HL-60/S4 (cell line): ENCODE results near the gene PAK1IP1.
"Not testable (repeated sequence)": the region's sequence is repeated elsewhere in the genome, so short reads cannot be mapped to it uniquely, and the experiment has no call there.

Experiments used
- in situ Hi-C: fragments of 300-500 bp; cut with MboI; formaldehyde crosslinking; loops from 2 replicates; pipeline ENCODE4 v1.14.3; 2022; ENCODE audit warnings: low sequenced_read_pairs

PAK1IP1 gene, protein sequence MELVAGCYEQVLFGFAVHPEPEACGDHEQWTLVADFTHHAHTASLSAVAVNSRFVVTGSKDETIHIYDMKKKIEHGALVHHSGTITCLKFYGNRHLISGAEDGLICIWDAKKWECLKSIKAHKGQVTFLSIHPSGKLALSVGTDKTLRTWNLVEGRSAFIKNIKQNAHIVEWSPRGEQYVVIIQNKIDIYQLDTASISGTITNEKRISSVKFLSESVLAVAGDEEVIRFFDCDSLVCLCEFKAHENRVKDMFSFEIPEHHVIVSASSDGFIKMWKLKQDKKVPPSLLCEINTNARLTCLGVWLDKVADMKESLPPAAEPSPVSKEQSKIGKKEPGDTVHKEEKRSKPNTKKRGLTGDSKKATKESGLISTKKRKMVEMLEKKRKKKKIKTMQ

DNA sequence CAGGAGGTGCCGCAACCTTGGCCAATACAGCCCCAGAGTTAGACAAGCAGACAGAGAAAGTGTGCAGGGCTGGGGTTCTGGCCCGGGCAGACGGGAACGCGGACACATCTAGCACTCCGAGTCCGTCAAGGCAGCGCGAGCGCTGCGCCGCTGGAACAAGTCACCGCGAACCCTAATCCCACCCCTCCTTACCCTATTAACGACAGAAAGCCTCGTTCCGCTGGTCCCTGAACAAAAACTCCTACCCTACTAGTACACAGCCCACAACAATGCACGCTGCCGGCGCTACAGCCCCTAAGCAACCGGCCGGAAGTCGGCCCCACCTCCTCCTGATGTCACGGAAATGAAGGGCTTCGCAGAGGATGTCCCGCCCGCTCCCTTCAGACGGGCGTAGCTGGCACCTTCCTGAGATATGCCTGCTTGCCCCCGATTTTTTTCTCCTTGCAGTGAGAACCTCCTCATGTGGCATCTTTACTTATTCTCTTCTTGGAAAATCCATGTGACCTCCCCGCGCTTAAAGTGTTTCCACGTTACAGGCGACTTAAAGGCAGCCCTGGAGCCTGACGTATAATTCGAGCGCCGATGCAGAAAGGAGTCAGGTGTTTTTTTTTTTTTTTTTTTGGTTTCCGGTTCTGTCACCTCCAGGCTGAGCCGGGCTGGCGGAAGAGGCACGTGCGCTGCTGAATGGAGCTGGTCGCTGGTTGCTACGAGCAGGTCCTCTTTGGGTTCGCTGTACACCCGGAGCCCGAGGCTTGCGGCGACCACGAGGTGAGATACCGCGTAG lies at the start of gene PAK1IP1, which contains the start of gene C6orf52:
Gene PAK1IP1, plus strand, starts transcription at position 671 of the 784 bp plus-strand sequence. Its CDS starts 14 bp downstream, at position 685.
Gene C6orf52, minus strand, starts transcription at position 315 of the 784 bp plus-strand sequence. CDS start 7,066 bp downstream, outside the sequence.
- in situ Hi-C loops = loop anchor here (10.0 kb wide), 1 partner anchor 160 kb away; no protein-coding TSS in a partner anchor

DNA sequence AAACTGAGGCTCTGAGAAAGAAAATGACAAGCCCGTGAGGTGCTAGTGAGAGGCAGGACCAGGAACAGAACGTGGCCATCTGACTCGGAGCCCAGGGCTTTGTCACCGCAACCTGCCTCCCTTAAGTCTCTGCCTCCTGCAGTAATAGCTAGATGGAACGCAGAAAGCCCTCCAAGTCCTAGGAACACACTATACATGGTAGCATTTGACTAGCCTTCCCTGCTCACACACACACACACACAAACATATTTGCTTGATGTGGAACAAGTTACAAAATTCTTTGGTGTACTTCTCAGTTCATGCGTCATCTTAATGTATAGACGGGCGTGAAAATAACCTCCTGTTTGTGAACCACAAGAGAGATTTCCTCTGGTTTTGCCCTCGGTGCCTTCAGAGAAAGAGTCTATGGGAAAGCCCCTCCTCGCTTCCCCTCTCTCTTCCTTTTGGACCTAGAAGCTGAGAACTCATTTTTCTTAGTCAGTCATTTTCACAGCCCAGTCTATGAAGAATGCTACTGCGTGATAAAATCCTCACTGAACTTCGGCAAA lies 39.2 kb upstream of the PAK1IP1 start:
- in situ Hi-C loops = no loop called here

DNA sequence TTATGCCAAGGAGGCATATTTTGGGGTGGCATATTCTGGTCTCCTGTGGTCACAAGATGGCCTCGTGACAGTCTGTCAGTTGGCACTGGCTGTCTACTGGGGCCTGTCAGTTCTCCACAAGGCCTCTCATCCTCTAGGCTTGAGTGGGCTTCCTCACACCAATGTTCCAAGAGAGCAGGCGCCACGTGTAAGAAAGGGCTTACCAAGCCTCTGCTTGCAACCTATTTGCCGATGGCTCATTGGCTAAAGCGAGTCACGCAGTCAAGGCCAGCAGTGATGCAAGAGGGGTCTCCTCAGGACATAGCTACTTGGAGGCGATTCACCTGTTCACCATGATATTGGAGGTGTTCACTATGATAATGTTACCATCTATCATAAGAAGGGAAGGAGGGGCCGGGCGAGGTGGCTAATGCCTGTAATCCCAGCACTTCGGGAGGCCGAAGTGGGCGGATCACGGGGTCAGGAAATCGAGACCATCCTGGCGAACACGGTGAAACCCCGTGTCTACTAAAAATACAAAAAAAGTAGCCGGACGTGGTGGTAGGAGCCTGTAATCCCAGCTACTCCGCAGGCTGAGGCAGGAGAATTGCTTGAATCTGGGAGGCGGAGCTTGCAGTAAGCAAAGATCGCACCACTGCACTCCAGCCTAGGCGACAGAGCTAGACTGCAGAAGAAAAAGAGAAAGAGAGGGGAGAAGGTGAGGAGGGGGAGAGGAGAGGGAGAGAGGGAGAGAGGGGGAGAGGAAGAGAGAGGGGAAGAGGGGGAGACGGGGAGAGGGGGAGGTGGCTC lies 35.7 kb upstream of the PAK1IP1 start:
- in situ Hi-C loops = no loop called here

DNA sequence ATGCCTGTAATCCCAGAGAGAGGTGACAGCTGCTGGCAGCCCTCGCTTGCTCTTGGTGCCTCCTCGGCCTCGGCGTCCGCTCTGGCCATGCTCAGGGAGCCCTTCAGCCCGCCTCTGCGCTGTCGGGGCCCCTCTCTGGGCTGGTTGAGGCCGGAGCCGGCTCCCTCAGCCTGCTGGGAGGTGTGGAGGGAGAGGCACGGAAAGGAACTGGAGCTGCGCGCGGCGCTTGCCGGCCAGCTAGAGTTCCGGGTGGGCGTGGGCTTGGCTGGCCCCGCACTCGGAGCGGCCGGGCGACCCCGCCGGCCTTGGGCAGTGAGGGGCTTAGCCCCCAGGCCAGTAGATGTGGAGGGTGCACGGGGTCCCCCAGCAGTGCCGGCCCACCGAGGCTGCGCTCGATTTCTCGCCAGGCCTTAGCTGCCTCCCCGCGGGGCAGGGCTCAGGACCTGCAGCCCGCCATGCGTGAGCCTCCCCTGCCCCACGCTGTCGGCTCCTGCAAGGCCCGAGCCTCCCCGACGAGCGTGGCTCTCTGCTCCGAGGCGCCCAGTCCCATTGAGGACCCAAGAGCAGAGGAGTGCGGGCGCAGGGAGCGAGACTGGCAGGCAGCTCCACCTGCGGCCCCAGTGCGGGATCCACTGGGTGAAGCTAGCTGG lies 34.9 kb upstream of the PAK1IP1 start:
- in situ Hi-C loops = no loop called here

DNA sequence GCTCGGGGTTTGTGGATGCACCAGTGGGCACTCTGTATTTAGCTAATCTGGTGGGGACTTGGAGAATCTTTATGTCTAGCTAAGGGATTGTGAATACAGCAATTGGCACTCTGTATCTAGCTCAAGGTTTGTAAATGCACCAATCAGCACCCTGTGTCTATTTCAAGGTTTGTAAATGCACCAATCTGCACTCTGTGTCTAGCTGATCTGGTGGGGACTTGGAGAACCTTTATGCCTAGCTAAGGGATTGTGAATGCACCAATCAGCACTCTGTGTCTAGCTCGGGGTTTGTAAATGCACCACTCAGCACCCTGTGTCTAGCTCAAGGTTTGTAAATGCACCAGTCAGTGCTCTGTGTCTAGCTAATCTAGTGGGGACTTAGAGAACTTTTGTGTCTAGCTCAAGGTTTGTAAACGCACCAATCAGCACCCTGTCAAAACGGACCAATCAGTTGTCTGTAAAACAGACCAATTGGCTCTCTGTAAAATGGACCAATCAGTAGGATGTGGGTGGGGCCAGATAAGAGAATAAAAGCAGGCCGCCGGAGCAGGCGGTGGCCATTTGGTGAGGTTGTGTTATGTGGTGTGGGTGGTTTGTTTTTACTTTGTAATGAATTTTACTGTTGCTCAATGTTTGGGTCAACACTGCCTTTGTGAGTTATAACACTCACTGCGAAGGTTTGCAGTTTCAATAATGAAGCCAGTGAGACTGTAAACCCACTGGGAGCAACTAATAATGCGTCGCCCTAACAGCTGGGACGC lies 34.2 kb upstream of the PAK1IP1 start:
- in situ Hi-C loops = not testable (repeated sequence)

DNA sequence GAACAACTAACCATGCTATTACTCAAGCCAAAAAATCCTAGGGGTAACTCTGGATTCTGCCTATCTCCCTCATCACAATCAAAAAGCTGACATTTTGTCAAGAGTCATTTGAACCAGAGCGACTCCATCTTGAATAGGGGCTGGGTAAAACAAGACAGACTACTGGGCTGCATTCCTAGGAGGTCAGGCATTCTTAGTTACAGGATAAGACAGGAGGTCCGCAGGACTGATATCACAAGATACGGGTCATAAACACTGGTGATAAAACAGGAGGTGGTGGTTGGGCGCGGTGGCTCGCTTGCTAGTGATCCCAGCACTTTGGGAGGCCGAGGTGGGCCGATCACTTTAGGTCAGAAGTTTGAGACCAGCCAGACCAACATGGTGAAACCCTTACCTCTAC lies 32.6 kb upstream of the PAK1IP1 start:
- in situ Hi-C loops = no loop called here

DNA sequence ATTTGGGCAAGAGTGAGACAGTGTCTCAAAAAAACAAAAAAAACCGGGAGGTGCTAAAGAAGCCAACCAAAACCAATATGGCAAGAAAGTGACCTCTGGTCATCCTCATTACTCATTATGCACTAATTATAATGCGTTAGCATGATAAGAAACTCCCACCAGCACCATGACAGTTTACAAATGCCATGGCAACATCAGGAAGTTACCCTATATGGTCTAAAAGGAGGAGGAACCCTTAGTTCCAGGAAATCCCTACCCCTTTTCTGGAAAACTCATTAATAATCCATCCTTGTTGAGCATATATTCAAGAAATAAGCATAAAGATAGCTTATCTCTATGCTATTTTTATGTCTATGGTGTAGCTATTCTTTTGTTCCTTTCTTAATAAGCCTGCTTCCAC lies 32.0 kb upstream of the PAK1IP1 start:
- in situ Hi-C loops = no loop called here

DNA sequence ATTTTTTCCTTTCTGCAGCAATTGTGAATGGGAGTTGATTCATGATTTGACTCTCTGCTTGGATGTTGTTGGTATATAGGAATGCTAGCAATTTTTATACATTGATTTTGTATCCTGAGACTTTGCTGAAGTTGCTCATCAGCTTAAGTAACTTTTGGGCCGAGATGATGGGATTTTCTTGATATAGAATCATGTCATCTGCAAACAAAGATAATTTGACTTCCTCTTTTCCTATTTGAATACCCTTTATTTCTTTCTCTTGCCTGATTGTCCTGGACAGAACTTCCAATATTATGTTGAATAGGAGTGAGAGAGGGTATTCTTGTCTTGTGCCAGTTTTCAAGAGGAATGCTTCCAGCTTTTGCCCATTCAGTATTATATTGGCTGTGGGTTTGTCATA lies 29.2 kb upstream of the PAK1IP1 start:
- in situ Hi-C loops = not testable (repeated sequence)

DNA sequence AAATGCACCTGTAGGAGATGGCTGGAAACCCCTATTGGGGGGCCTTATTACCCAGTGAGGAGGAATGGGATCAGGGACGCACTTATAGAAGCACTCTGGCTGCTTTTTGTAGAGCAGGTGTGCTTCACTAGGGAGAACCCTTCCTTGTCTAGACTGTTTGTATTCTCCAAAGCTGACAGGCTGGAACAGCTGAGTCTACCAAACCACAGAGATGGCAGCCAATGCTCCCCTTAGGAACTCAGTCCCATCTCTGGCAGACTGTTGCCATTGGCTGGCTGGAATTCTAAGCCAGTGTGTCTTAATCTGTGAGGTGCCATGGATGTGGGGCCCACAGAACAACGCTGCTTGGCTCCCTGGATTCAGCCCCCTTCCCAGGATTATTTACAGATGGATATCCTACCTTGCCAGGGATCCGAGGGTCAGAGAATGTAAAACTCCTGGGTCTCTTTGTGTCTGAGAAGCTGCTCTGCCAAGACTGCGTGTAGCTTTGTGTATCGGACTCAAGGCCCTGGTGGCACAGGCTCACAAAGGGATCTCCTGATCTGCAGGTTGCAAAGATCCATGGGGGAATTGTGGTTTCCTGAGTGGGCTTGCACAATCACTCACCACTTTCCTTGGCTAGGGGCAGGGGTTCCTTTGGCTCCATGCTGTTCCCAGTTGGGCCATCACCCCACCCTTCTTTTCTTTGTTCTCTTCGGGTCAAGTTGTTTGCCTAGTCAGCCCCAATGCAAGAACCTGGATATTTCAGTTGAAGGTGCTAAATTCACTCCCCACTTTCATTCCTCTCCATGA lies 26.4 kb upstream of the PAK1IP1 start:
- in situ Hi-C loops = no loop called here

DNA sequence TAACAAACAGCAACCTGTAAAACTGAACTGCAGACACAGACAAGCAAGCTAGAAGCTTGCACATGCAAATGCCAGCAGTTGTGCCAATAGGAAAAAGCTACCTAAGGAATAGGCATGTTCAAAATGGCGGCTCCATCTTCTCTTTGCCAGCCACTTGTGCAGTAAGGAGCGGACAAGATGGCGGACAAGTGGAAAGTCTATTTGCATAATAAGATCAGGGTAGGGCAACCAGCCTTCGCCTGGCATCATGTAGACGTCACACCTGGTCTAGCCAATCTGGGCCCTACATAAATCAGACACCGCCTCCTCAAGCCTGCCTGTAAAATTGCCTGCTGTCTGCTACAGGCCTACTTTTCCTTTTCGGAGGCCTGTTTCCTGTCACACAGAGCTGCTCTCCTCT lies 18.4 kb upstream of the PAK1IP1 start:
- in situ Hi-C loops = no loop called here

DNA sequence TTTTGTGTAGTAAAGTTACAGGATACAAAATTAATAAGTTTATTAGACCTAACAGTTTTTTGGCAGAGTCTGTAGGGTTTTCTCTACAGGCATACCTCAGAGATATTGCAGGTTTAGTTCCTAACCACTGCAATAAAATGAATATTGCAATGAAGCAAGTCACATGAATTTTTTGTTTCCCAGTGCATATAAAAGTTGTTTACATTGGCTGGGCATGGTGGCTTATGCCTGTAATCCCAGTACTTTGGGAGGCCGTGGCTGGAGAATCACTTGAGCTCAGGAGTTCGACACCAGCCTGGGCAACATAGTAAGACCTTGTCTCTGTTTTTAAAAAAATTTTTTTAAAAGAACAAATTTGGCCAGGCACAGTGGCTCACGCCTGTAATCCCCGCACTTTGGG lies 16.3 kb upstream of the PAK1IP1 start:
- in situ Hi-C loops = no loop called here

DNA sequence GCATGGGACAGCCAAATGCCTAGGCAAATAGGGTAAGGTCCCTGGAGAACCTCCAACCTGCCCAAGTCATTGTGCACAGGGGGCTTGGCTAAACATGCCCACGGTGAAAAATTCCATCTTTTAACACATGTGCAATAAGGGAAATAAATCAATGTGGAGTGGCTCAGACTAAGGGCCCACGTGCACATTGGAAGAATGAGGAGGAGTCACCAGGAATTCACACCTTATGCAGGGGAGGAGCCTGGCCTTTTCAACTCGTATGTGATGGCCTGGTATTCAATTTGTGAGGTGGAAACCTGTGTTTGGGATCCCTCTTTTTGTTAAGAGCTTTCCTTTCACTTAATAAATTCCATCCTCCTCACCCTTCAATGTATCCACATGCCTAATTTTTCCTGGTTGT lies 13.0 kb upstream of the PAK1IP1 start:
- in situ Hi-C loops = no loop called here

DNA sequence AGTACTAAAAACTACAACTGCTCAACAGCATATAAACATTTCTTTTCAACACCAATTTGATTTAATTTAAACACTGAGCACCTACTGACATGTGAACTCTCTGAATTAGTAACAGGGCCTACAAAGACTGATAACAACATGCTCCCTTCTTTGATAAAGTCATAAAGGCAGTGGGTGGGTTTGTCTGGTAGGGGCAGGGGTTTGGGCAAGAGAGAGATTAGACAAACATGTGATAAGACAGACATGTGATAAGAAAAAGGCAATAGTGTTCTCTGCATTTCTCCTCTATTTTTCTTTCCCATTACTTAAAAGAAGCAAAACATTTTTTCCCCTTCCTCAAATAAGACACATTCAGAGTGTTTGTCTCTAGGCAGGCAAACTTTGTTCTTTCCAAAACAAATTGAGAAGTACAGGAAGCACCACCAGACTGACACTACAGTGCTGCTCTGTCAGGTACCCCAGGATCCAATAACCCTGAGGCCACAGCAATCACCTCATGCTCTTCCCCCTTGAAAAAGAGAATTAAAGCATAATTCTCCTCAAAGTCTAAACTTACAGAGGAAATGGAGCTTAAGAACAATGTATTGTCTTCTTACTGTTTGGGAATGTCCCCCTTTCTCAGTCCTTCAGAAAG lies 12.3 kb upstream of the PAK1IP1 start:
- in situ Hi-C loops = no loop called here

DNA sequence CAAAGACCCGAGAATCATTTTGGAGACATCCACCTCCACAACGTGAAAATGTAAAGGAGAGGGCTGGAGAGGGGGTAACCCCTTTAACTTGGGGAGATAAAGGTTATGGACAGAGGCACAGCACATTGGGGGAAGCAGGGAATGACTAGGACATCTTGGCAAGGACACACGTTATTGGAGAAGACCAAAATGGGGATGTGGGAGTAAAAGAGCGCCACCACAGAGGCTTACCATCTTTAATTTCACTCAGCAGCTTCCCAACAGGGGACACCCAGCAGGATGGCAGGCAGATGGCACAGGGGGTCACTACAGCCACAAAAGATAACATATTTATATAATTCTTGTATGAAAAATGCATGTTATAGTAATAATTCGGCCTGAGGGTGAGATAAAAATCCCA lies 10.2 kb upstream of the PAK1IP1 start:
- in situ Hi-C loops = no loop called here

DNA sequence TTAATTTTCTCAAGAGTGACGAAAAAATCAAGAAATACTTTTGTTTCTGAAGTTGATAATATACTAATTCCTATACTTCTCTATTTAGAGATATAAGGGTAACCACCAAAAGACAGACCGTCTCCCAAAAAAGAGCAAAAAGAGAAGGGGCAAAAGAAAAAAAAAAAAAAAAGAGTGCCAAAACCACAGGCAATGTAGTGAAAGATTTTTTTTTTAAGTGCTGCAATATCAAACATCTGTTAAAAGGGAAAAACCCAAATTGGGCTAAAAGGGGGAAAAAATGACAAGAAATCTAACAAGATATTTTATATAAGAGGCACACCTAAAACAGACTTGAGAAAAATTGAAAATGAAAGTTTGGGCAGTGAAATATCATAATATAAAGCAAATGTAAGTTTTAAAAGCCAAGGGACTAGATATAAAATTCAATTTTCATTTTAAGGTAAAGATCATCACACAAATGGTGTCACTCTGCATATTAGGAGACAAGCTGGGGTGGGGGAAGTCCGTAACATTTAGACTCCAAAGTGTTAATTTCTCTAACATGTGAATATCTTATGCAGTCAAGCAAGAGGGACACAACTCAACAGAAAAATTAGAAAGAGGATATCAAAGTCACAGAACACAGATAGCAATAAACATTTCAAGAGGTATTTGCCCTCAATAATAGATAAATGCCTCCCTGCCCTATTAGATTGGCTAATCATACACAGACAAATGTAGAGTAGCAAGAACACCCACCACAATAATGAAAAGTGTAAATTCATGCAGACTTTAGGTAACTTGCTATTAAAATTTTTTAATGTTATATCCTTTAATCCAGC lies 9.5 kb upstream of the PAK1IP1 start:
- in situ Hi-C loops = no loop called here

DNA sequence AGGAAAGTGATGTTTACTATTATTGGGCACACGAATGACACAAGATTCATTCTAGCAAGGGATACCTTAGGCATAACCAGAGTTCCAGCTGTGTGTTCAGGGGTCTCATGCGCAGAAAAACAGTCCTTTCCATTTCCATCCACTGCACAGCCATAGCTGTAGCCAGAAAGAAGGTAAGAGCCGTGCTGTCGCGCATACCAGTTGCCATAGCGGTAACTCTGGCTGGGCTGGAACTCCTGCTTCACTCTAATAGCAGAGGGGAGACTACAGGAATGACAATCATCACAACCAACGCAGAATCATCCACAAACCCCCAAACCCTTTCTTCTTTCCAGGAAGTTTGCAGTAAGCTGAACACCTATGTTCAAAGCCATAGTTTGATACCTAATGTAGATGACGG lies 7.9 kb upstream of the PAK1IP1 start:
- in situ Hi-C loops = no loop called here

DNA sequence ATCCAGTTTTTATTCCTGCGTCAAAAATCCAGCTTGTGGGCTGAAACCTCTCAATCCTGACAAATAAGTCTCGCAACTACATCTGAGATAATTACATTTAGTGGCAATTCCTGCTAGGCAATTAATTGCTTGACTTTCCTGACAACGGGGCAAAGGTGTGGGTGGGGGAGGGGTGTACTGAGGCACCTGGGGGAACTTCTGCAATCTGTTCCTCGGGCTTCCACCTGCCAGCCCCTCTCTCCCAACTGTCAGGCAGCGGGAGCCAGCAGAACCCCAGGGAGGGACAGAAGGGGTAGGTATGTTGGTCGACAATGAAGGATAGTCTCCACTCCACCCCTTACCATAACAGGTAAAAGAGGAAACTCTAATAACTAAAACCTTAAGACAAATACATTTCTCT lies 7.2 kb upstream of the PAK1IP1 start:
- in situ Hi-C loops = no loop called here
